IMR-90 (cell line): ENCODE results near the gene KDM1A. TPM values are rescaled to one million over a fixed set of nuclear protein-coding genes. Genes with fewer than 3 reads are reported as not detected.

Experiments
- ATAC-seq: fragments of 200-7000 bp; cut with Tn5 transposase; 2 replicates; pipeline ENCODE4 v1.9.1; 2020; ENCODE audit warnings: low read depth, mild to moderate bottlenecking, moderate library complexity
- BruUV-seq: library from RNA; stranded (reverse); fragments of 400-500 nt; replicated peaks from 2 replicates; lab custom pipeline; 2021; lab: Mats Ljungman, UMichigan
- CTCF ChIA-PET: fragments of 300-600 bp; formaldehyde crosslinking; extraction: SDS; loops from one replicate; lab custom pipeline; 2021; ENCODE audit warnings: antibody characterized with exemption; lab: Yijun Ruan, JAX
- POLR2A ChIA-PET: fragments of 300-600 bp; sonication (Branson Sonifier 250); formaldehyde crosslinking; loops from one replicate; lab custom pipeline; 2022; ENCODE audit warnings: antibody characterized with exemption; ENCODE audit not compliant: unreplicated experiment; lab: Charles Lee
- DNase-seq: peaks from one replicate; pipeline ENCODE4 v3.0.0; 2013
- H2AFZ ChIP-seq: replicated peaks from 2 replicates; pipeline ENCODE3; 2013; ENCODE audit warnings: low read length, mild to moderate bottlenecking; ENCODE audit not compliant: poor library complexity
- H2AK5ac ChIP-seq: 2 replicates; pipeline ENCODE4 v1.6.1; 2013; ENCODE audit warnings: low read depth, low read length, inconsistent platforms
- H2AK9ac ChIP-seq: replicated peaks from 2 replicates; pipeline ENCODE3; 2013; ENCODE audit warnings: mild to moderate bottlenecking, low read depth, low read length, moderate library complexity; ENCODE audit not compliant: poor library complexity
- H2BK120ac ChIP-seq: 2 replicates; pipeline ENCODE4 v1.6.1; 2013; ENCODE audit warnings: low read depth, low read length, inconsistent platforms
- H2BK15ac ChIP-seq: 3 replicates; pipeline ENCODE4 v1.6.1; 2013; ENCODE audit warnings: low read depth, low read length, inconsistent platforms
- H2BK20ac ChIP-seq: 2 replicates; pipeline ENCODE4 v1.6.1; 2013; ENCODE audit warnings: low read depth, mild to moderate bottlenecking, inconsistent platforms, low read length, moderate library complexity
- H2BK5ac ChIP-seq: 2 replicates; pipeline ENCODE4 v1.6.1; 2013; ENCODE audit warnings: mild to moderate bottlenecking, low read depth, low read length, inconsistent platforms; ENCODE audit not compliant: poor library complexity, severe bottlenecking
- H3K14ac ChIP-seq: replicated peaks from 2 replicates; pipeline ENCODE4 v1.6.1; 2013; ENCODE audit warnings: low read depth, low read length, inconsistent platforms
- H3K18ac ChIP-seq: 2 replicates; pipeline ENCODE4 v1.6.1; 2013; ENCODE audit warnings: low read depth, low read length, control low read depth
- H3K23ac ChIP-seq: 2 replicates; pipeline ENCODE4 v1.6.1; 2013; ENCODE audit warnings: low read depth, low read length, inconsistent platforms
- H3K27ac ChIP-seq: 2 replicates; pipeline ENCODE4 v1.5.1; 2013; ENCODE audit warnings: mild to moderate bottlenecking, control low read depth, low read length; ENCODE audit not compliant: insufficient read depth
- H3K27me3 ChIP-seq: 2 replicates; pipeline ENCODE4 v1.6.1; 2013; ENCODE audit warnings: low read length; ENCODE audit not compliant: control insufficient read depth, insufficient read depth
- H3K36me3 ChIP-seq: 2 replicates; pipeline ENCODE4 v1.6.1; 2013; ENCODE audit warnings: low read length, mixed read lengths; ENCODE audit not compliant: control insufficient read depth, insufficient read depth
- H3K4ac ChIP-seq: 2 replicates; pipeline ENCODE4 v1.6.1; 2013; ENCODE audit warnings: low read depth, low read length, inconsistent platforms
- H3K4me1 ChIP-seq: 2 replicates; pipeline ENCODE4 v1.6.1; 2013; ENCODE audit warnings: low read length, mixed read lengths; ENCODE audit not compliant: control insufficient read depth, insufficient read depth
- H3K4me2 ChIP-seq: 2 replicates; pipeline ENCODE4 v1.6.1; 2013; ENCODE audit warnings: low read depth, mild to moderate bottlenecking, control low read depth, low read length, moderate library complexity
- H3K4me3 ChIP-seq: 2 replicates; pipeline ENCODE4 v1.5.1; 2013; ENCODE audit warnings: low read depth, mild to moderate bottlenecking, control low read depth, low read length, moderate library complexity; ENCODE audit not compliant: insufficient read depth
- H3K56ac ChIP-seq: 2 replicates; pipeline ENCODE4 v1.6.1; 2013; ENCODE audit warnings: low read length, inconsistent platforms; ENCODE audit not compliant: insufficient read depth; ENCODE audit errors: extremely low read depth
- H3K79me1 ChIP-seq, 2 experiments: 2 replicates each; pipeline ENCODE4 v1.6.1; 2013; ENCODE audit warnings: low read length in 2 of 2, inconsistent platforms in 1 of 2, low read depth in 1 of 2
- H3K9ac ChIP-seq: 2 replicates; pipeline ENCODE4 v1.6.1; 2013; ENCODE audit warnings: low read depth, low read length, control low read depth
- H3K9me1 ChIP-seq: 2 replicates; pipeline ENCODE4 v1.6.1; 2013; ENCODE audit warnings: low read length, inconsistent platforms; ENCODE audit not compliant: insufficient read depth
- H3K9me3 ChIP-seq: 2 replicates; pipeline ENCODE4 v1.6.1; 2013; ENCODE audit warnings: low read length; ENCODE audit not compliant: control insufficient read depth, insufficient read depth
- H4K20me1 ChIP-seq: 2 replicates; pipeline ENCODE4 v1.6.1; 2013; ENCODE audit warnings: low read length, inconsistent platforms; ENCODE audit not compliant: insufficient read depth
- H4K5ac ChIP-seq: 2 replicates; pipeline ENCODE4 v1.6.1; 2013; ENCODE audit warnings: mild to moderate bottlenecking, low read depth, low read length, control low read depth
- H4K8ac ChIP-seq, 2 experiments: 2 replicates each; pipeline ENCODE4 v1.6.1; 2013; ENCODE audit warnings: low read depth in 2 of 2, low read length in 2 of 2, control low read depth in 1 of 2, inconsistent platforms in 1 of 2
- H4K91ac ChIP-seq: 2 replicates; pipeline ENCODE4 v1.6.1; 2013; ENCODE audit warnings: low read depth, low read length, inconsistent platforms; ENCODE audit not compliant: insufficient read depth
- BHLHE40 ChIP-seq: fragments of 150-350 bp; IDR thresholded peaks from 2 replicates; pipeline ENCODE4 v1.6.1; 2016; ENCODE audit warnings: mild to moderate bottlenecking, low read depth, low read length
- CEBPB ChIP-seq: IDR thresholded peaks from 2 replicates; pipeline ENCODE4 v1.6.1; 2012; ENCODE audit warnings: low read depth, low read length, improper control_type of control experiment
- CHD1 ChIP-seq: IDR thresholded peaks from 2 replicates; pipeline ENCODE4 v1.6.1; 2012; ENCODE audit warnings: low read depth, low read length, improper control_type of control experiment
- FOS ChIP-seq: fragments of 150-350 bp; IDR thresholded peaks from 2 replicates; pipeline ENCODE4 v1.6.1; 2016; ENCODE audit warnings: low read depth, low read length
- MAFK ChIP-seq: IDR thresholded peaks from 2 replicates; pipeline ENCODE4 v1.6.1; 2012; ENCODE audit warnings: low read depth, low read length, improper control_type of control experiment
- MAZ ChIP-seq: IDR thresholded peaks from 2 replicates; pipeline ENCODE4 v1.6.1; 2012; ENCODE audit warnings: low read depth, mild to moderate bottlenecking, low read length, improper control_type of control experiment, moderate library complexity, borderline replicate concordance
- MXI1 ChIP-seq: IDR thresholded peaks from 2 replicates; pipeline ENCODE4 v1.6.1; 2012; ENCODE audit warnings: low read depth, mild to moderate bottlenecking, low read length, moderate library complexity, borderline replicate concordance
- NFE2L2 ChIP-seq: fragments of 150-350 bp; IDR thresholded peaks from 2 replicates; pipeline ENCODE4 v1.6.1; 2016; ENCODE audit warnings: low read depth, mild to moderate bottlenecking, low read length
- POLR2A ChIP-seq: IDR thresholded peaks from 2 replicates; pipeline ENCODE4 v1.6.1; 2012; ENCODE audit warnings: mild to moderate bottlenecking, low read depth, low read length
- RAD21 ChIP-seq: IDR thresholded peaks from 2 replicates; pipeline ENCODE4 v1.6.1; 2012; ENCODE audit warnings: low read length, improper control_type of control experiment
- RCOR1 ChIP-seq: IDR thresholded peaks from 2 replicates; pipeline ENCODE4 v1.6.1; 2012; ENCODE audit warnings: mild to moderate bottlenecking, low read length, improper control_type of control experiment; ENCODE audit not compliant: insufficient replicate concordance
- RFX5 ChIP-seq: IDR thresholded peaks from 2 replicates; pipeline ENCODE4 v1.8.0; 2012; ENCODE audit warnings: low read depth, mild to moderate bottlenecking, low read length, moderate library complexity
- SMC3 ChIP-seq: fragments of 150-350 bp; IDR thresholded peaks from 2 replicates; pipeline ENCODE4 v1.6.1; 2016; ENCODE audit warnings: low read depth, mild to moderate bottlenecking, antibody characterized with exemption, low read length, moderate library complexity
- USF2 ChIP-seq: fragments of 150-350 bp; IDR thresholded peaks from 2 replicates; pipeline ENCODE4 v1.6.1; 2017; ENCODE audit warnings: mild to moderate bottlenecking, antibody characterized with exemption, low read length, low read depth
- WGBS, 2 experiments: methylation state at CpG; one replicate each; pipeline versions ENCODE4 v1.1.5 to v1.1.7; 2013; ENCODE audit warnings: missing lambda C conversion rate in 2 of 2; ENCODE audit not compliant: insufficient read length in 1 of 2; ENCODE audit errors: extremely low coverage in 2 of 2; 5-methylcytosine and 5-hydroxymethylcytosine counted together
- dilution Hi-C: fragments of 300-500 bp; cut with HindIII; formaldehyde crosslinking; loops from one replicate; pipeline ENCODE4 v1.14.3; 2018; ENCODE audit warnings: low sequenced_read_pairs; ENCODE audit not compliant: unreplicated experiment
- in situ Hi-C: fragments of 300-500 bp; cut with MboI; formaldehyde crosslinking; loops from 3 replicates; pipeline ENCODE4 v1.14.3; 2019; ENCODE audit warnings: low sequenced_read_pairs, inconsistent platforms, mixed read lengths
- intact Hi-C: fragments of 100-400 bp; cut with micrococcal nuclease; formaldehyde crosslinking; loops from 2 replicates; pipeline ENCODE4 v1.10.0; 2022
- polyA plus RNA-seq, 3 experiments: library from polyadenylated mRNA; depleted of rRNA; stranded (reverse); fragments of >200 nt; gene quantifications; 2 replicates each; pipeline ENCODE4 v1.2.3, GENCODE V29; 2012; ENCODE audit warnings: low replicate concordance in 1 of 3
- total RNA-seq: library from RNA; depleted of rRNA; stranded (reverse); fragments of >200 nt; gene quantifications from 2 replicates; pipeline ENCODE4 v1.2.3, GENCODE V29; 2012
- TF ChIP-seq, protein P1 (sequence below): fragments of 150-350 bp; IDR thresholded peaks from 2 replicates; pipeline ENCODE4 v1.6.1; 2016; ENCODE audit warnings: low read depth, mild to moderate bottlenecking, low read length, moderate library complexity, borderline replicate concordance
- TF ChIP-seq, protein P2 (sequence below): conservative IDR thresholded peaks from 2 replicates; pipeline ENCODE4 v1.5.1; 2012; ENCODE audit warnings: mild to moderate bottlenecking, low read depth, low read length, improper control_type of control experiment

Gene KDM1A
- total and polyA plus RNA-seq, 2 of the 4 experiments (the other 2 are of a cell fraction): 58.7 to 104 TPM

DNA sequence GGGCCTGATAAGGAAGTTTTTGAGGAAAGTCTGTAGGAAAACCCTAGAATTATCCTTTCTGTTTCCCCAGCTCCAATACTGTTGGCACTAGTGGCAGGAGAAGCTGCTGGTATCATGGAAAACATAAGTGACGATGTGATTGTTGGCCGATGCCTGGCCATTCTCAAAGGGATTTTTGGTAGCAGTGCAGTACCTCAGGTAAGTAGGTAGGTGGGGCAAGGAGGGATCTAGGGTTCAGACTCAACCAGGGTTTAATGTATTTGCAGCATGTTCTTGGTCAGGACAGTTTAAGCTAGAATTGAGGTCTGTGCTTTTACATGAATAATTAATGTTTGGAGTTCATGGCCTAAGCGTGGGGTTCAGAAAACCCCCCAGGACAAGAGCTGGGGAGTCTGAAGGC lies 62.1 kb downstream of the KDM1A start:
- H3K18ac ChIP-seq: no peak overlapping the region
- H4K5ac ChIP-seq: no peak overlapping the region
- ATAC-seq (no peak), DNase-seq (no peak)
- no peak overlapping the region for H3K14ac ChIP-seq
- CTCF ChIA-PET: no interaction called here
- H2AFZ ChIP-seq: no peak overlapping the region
- no peak overlapping the region for H3K9ac ChIP-seq
- dilution Hi-C loops: no loop called here
- H2AK5ac ChIP-seq: no peak overlapping the region
- no peak overlapping the region for H3K4ac ChIP-seq
- no peak overlapping the region for H2BK120ac ChIP-seq
- H2BK15ac ChIP-seq: no peak overlapping the region
- POLR2A ChIA-PET: no interaction called here
- intact Hi-C loops: no loop called here
- H3K4me1 ChIP-seq: peaks cover 2% of the 10 kb centered on the region
- H3K27ac ChIP-seq: no peak overlapping the region
- no peak overlapping the region for H2BK5ac ChIP-seq
- TF ChIP-seq RAD21 (no peak), POLR2A (no peak), USF2 (no peak), CEBPB (no peak), BHLHE40 (no peak), RCOR1 (no peak), MAFK (no peak), MXI1 (no peak), MAZ (no peak), NFE2L2 (no peak), RFX5 (no peak), SMC3 (no peak), CHD1 (no peak), FOS (no peak)
- TF ChIP-seq, protein P1, sequence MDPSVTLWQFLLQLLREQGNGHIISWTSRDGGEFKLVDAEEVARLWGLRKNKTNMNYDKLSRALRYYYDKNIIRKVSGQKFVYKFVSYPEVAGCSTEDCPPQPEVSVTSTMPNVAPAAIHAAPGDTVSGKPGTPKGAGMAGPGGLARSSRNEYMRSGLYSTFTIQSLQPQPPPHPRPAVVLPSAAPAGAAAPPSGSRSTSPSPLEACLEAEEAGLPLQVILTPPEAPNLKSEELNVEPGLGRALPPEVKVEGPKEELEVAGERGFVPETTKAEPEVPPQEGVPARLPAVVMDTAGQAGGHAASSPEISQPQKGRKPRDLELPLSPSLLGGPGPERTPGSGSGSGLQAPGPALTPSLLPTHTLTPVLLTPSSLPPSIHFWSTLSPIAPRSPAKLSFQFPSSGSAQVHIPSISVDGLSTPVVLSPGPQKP: no peak
- TF ChIP-seq, protein P2, sequence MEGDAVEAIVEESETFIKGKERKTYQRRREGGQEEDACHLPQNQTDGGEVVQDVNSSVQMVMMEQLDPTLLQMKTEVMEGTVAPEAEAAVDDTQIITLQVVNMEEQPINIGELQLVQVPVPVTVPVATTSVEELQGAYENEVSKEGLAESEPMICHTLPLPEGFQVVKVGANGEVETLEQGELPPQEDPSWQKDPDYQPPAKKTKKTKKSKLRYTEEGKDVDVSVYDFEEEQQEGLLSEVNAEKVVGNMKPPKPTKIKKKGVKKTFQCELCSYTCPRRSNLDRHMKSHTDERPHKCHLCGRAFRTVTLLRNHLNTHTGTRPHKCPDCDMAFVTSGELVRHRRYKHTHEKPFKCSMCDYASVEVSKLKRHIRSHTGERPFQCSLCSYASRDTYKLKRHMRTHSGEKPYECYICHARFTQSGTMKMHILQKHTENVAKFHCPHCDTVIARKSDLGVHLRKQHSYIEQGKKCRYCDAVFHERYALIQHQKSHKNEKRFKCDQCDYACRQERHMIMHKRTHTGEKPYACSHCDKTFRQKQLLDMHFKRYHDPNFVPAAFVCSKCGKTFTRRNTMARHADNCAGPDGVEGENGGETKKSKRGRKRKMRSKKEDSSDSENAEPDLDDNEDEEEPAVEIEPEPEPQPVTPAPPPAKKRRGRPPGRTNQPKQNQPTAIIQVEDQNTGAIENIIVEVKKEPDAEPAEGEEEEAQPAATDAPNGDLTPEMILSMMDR: no peak
- H2AK9ac ChIP-seq: no peak overlapping the region
- no peak overlapping the region for H3K4me3 ChIP-seq
- H3K4me2 ChIP-seq: no peak overlapping the region
- WGBS, 2 experiments: no CpG with 5 or more reads among the region's 3 CpGs
- no peak overlapping the region for H4K91ac ChIP-seq
- H3K36me3 ChIP-seq: peaks cover 65% of the 10 kb centered on the region
- H3K27me3 ChIP-seq: no peaks in the 10 kb centered on the region
- H4K20me1 ChIP-seq: peaks cover 23% of the 10 kb centered on the region; the same call in 1 of the 2 replicates
- no peak overlapping the region for H4K8ac ChIP-seq
- peaks cover 22 to 71% of the 10 kb centered on the region in 2 experiments for H3K79me1 ChIP-seq
- BruUV-seq: no TSS peak
- peaks cover 10% of the 10 kb centered on the region for H3K9me1 ChIP-seq
- in situ Hi-C loops: loop anchor here (5.0 kb wide), 1 partner anchor 196 kb away; no protein-coding TSS in a partner anchor
- no peak overlapping the region for H3K23ac ChIP-seq
- no peaks in the 10 kb centered on the region for H3K9me3 ChIP-seq
- H2BK20ac ChIP-seq: no peak overlapping the region
- H3K56ac ChIP-seq: no peak overlapping the region
